ENCODE measurements around the gene GFI1. TPM values are rescaled to one million over a fixed set of nuclear protein-coding genes. Genes with fewer than 3 reads are reported as not detected.
"Not testable (repeated sequence)": the region's sequence is repeated elsewhere in the genome, so short reads cannot be mapped to it uniquely, and the experiment has no call there.

Gene GFI1
- total RNA-seq (1 to 10 TPM; 1.3 to 2.0 TPM), polyA plus RNA-seq (ENCODE audit: insufficient read length in 6 of 6) (under 1 TPM; 0.32 to 0.77 (median 0.54) TPM)
- long read RNA-seq, donor 1: 0 reads
- long read RNA-seq, donor 2: 0 reads
- long read RNA-seq, donor 3: 0 reads
- long read RNA-seq, donor 4: 0 reads
- long read RNA-seq, donor 5: 0 reads
- long read RNA-seq, donor 6: 0 reads
- long read RNA-seq, donor 7: 0 reads
- long read RNA-seq, donor 8: 0 reads
- long read RNA-seq, donor 9: 0 reads
- long read RNA-seq, donor 10, partial matches to known transcripts: 0 of 1 reads
- long read RNA-seq, donor 10, other reads (novel, unspliced or antisense): 0 of 1 reads
- long read RNA-seq, donor 11: 0 reads
- long read RNA-seq, donor 12, partial matches to known transcripts: 0 of 1 reads
- long read RNA-seq, donor 12, other reads (novel, unspliced or antisense): 0 of 1 reads

GRCh38 chr1:92486251-92487077 lies at the start of gene GFI1:
Gene GFI1 (minus strand): TSS chr1:92486925. CDS start chr1:92483487, 3,438 bp downstream.
- Histone ChIP-seq H3K4me1 (peaks cover 27 to 58% of the 10 kb centered on the region in 2 donors), H3K27ac (peak within 1 kb of the TSS in 1 of 2 donors; percentile 80), H3K27me3 (peaks cover 66 to 81% of the 10 kb centered on the region in 2 donors), H3K4me3 (peak within 1 kb of the TSS; percentile 33 to 60), H3K36me3 (no peaks in the 10 kb centered on the region), H3K9me3 (no peaks in the 10 kb centered on the region)
- no peak for TF ChIP-seq CTCF (IDR thresholded peaks at IDR 0.05)
- DNase-seq: peak; percentile 20 to 91 (median 40)
- intact Hi-C loops (cut with DNase I): no loop called here
- peak; percentile 11 for ATAC-seq

- H3K27ac ChIP-seq; intact Hi-C loops (cut with DNase I); H3K36me3 ChIP-seq; H3K27me3 ChIP-seq; DNase-seq; H3K9me3 ChIP-seq; H3K4me3 ChIP-seq; ATAC-seq: not testable (repeated sequence)
- peaks cover 0 to 13% of the 10 kb centered on the region in 2 donors for H3K4me1 ChIP-seq
Observed at GRCh38 chr1:92532371-92532770, 45.6 kb upstream of the GFI1 start.

- H3K27me3 ChIP-seq; intact Hi-C loops (cut with DNase I); H3K27ac ChIP-seq; DNase-seq; H3K36me3 ChIP-seq; H3K4me3 ChIP-seq; H3K9me3 ChIP-seq; ATAC-seq: not testable (repeated sequence)
- peaks cover 0 to 12% of the 10 kb centered on the region in 2 donors for H3K4me1 ChIP-seq
Observed at GRCh38 chr1:92531939-92532338, 45.2 kb upstream of the GFI1 start.

GRCh38 chr1:92527670-92528069 lies 40.9 kb upstream of the GFI1 start:
- Histone ChIP-seq H3K36me3 (no peaks in the 10 kb centered on the region), H3K9me3 (no peaks in the 10 kb centered on the region), H3K27me3 (no peaks in the 10 kb centered on the region), H3K4me3 (no peak overlapping the region), H3K4me1 (no peaks in the 10 kb centered on the region), H3K27ac (no peak overlapping the region)
- ATAC-seq (no peak), DNase-seq (no peak)
- no peak for TF ChIP-seq CTCF (IDR thresholded peaks at IDR 0.05)
- intact Hi-C loops (cut with DNase I): no loop called here

- H3K36me3 ChIP-seq; H3K27me3 ChIP-seq; DNase-seq; H3K4me1 ChIP-seq; H3K27ac ChIP-seq; H3K4me3 ChIP-seq; intact Hi-C loops (cut with DNase I); ATAC-seq; H3K9me3 ChIP-seq: not testable (repeated sequence)
Observed at GRCh38 chr1:92524944-92525590, 38.3 kb upstream of the GFI1 start.

GRCh38 chr1:92519043-92519442 lies 32.3 kb upstream of the GFI1 start:
- no peaks in the 10 kb centered on the region for H3K27me3 ChIP-seq
- no peak for TF ChIP-seq CTCF (IDR thresholded peaks at IDR 0.05)
- DNase-seq: no peak
- H3K27ac ChIP-seq: no peak overlapping the region
- no peaks in the 10 kb centered on the region for H3K9me3 ChIP-seq
- no peaks in the 10 kb centered on the region for H3K4me1 ChIP-seq
- intact Hi-C loops (cut with DNase I): no loop called here
- no peak overlapping the region for H3K4me3 ChIP-seq
- no peak for ATAC-seq
- H3K36me3 ChIP-seq: peaks cover 0 to 4% of the 10 kb centered on the region in 2 donors
